Keratinocyte (primary cell): ENCODE measurements around the gene C1S. TPM values are rescaled to one million over a fixed set of nuclear protein-coding genes. Genes with fewer than 3 reads are reported as not detected.

ENCODE experiments used
- DNase-seq: peaks from one replicate; pipeline ENCODE4 v3.0.0-alpha.2; 2011; ENCODE audit warnings: low read depth, missing footprints, low spot score
- FAIRE-seq: peaks from 2 replicates; lab custom pipeline; 2011; peaks lifted over from hg19 to GRCh38; lab: Jason Lieb, UNC
- H2AFZ ChIP-seq: 2 replicates; pipeline ENCODE4 v1.6.0; 2012; ENCODE audit warnings: low read length, control low read depth, inconsistent platforms; ENCODE audit not compliant: control insufficient read depth
- H3K27ac ChIP-seq: 2 replicates; pipeline ENCODE4 v1.5.1; 2011; ENCODE audit warnings: low read length; ENCODE audit not compliant: control insufficient read depth, insufficient read depth
- H3K27me3 ChIP-seq: 3 replicates; pipeline ENCODE4 v1.6.0; 2011; ENCODE audit warnings: low read length; ENCODE audit not compliant: control insufficient read depth, insufficient read depth; ENCODE audit errors: extremely low read depth
- H3K36me3 ChIP-seq, 2 experiments: 2 replicates in 1 of 2; 3 replicates in 1 of 2; pipeline ENCODE4 v1.5.1; 2011; ENCODE audit warnings: low read length in 2 of 2, mild to moderate bottlenecking in 1 of 2; ENCODE audit not compliant: control insufficient read depth in 2 of 2, insufficient read depth in 2 of 2; ENCODE audit errors: extremely low read depth in 1 of 2
- H3K4me1 ChIP-seq: 3 replicates; pipeline ENCODE4 v1.5.1; 2011; ENCODE audit warnings: low read length; ENCODE audit not compliant: control insufficient read depth, insufficient read depth; ENCODE audit errors: extremely low read depth
- H3K4me2 ChIP-seq: 3 replicates; pipeline ENCODE4 v1.6.0; 2011; ENCODE audit warnings: low read depth, low read length; ENCODE audit not compliant: control insufficient read depth, insufficient read depth; ENCODE audit errors: extremely low read depth
- H3K4me3 ChIP-seq, 3 experiments: fragments of 200-600 bp in 1 of 3; sonication (generic) in 1 of 3; 2 replicates in 2 of 3; 3 replicates in 1 of 3; pipeline ENCODE4 v1.5.1; 2011 to 2016; ENCODE audit warnings: low read length in 3 of 3, mild to moderate bottlenecking in 3 of 3, control low read depth in 2 of 3, inconsistent platforms in 1 of 3, low read depth in 1 of 3, mixed read lengths in 1 of 3, mixed run types in 1 of 3, moderate library complexity in 1 of 3; ENCODE audit not compliant: control insufficient read depth in 2 of 3, insufficient read depth in 2 of 3; ENCODE audit errors: extremely low read depth in 1 of 3
- H3K79me2 ChIP-seq: 2 replicates; pipeline ENCODE4 v1.6.0; 2012; ENCODE audit warnings: low read length; ENCODE audit not compliant: control insufficient read depth, insufficient read depth
- H3K9ac ChIP-seq: 3 replicates; pipeline ENCODE4 v1.6.0; 2011; ENCODE audit warnings: low read length; ENCODE audit not compliant: control insufficient read depth, insufficient read depth; ENCODE audit errors: extremely low read depth
- H3K9me1 ChIP-seq: 3 replicates; pipeline ENCODE4 v1.6.0; 2011; ENCODE audit warnings: low read length; ENCODE audit not compliant: control insufficient read depth, insufficient read depth; ENCODE audit errors: extremely low read depth
- H3K9me3 ChIP-seq: 2 replicates; pipeline ENCODE4 v1.5.1; 2012; ENCODE audit warnings: low read depth, low read length; ENCODE audit not compliant: control insufficient read depth
- H4K20me1 ChIP-seq: 3 replicates; pipeline ENCODE4 v1.6.0; 2011; ENCODE audit warnings: low read length; ENCODE audit not compliant: control insufficient read depth, insufficient read depth; ENCODE audit errors: extremely low read depth
- EZH2 ChIP-seq: IDR thresholded peaks from one replicate; pipeline ENCODE4 v1.6.1; 2012; ENCODE audit warnings: inconsistent platforms, mild to moderate bottlenecking, low read length, moderate library complexity
- dilution Hi-C: fragments of 300-500 bp; cut with MboI; formaldehyde crosslinking; loops from one replicate; pipeline ENCODE4 v1.7.0; 2020; ENCODE audit warnings: low sequenced_read_pairs; ENCODE audit not compliant: extremely low pct_ligation_motif_present
- polyA plus RNA-seq, 5 experiments: library from polyadenylated mRNA; depleted of rRNA in 3 of 5; stranded (reverse) in 3 of 5; stranded (forward) in 1 of 5; unstranded in 1 of 5; fragments of >200 nt; gene quantifications; 1 replicate in 1 of 5; 2 replicates in 3 of 5; 3 replicates in 1 of 5; pipeline versions ENCODE4 v1.2.1 to v1.2.3, GENCODE V29; 2011 to 2012; ENCODE audit warnings: missing spikeins in 2 of 5, low read depth in 1 of 5, low replicate concordance in 1 of 5
- TF ChIP-seq, protein P1 (sequence below), 3 experiments: IDR thresholded peaks in 1 of 3; conservative IDR thresholded peaks in 1 of 3; optimal IDR thresholded peaks in 1 of 3; 2 replicates in 2 of 3; 3 replicates in 1 of 3; pipeline versions ENCODE3 to v1.5.1; 2011; ENCODE audit warnings: low read length in 3 of 3, mild to moderate bottlenecking in 3 of 3, moderate library complexity in 2 of 3, control low read depth in 1 of 3, inconsistent platforms in 1 of 3; ENCODE audit not compliant: insufficient read depth in 2 of 3; ENCODE audit errors: extremely low read depth in 1 of 3

C1S gene
- polyA plus RNA-seq, 1 donor (not counting 4 experiments of a cell fraction or from before 2014, with no cell fraction given), result 2.6 TPM

DNA sequence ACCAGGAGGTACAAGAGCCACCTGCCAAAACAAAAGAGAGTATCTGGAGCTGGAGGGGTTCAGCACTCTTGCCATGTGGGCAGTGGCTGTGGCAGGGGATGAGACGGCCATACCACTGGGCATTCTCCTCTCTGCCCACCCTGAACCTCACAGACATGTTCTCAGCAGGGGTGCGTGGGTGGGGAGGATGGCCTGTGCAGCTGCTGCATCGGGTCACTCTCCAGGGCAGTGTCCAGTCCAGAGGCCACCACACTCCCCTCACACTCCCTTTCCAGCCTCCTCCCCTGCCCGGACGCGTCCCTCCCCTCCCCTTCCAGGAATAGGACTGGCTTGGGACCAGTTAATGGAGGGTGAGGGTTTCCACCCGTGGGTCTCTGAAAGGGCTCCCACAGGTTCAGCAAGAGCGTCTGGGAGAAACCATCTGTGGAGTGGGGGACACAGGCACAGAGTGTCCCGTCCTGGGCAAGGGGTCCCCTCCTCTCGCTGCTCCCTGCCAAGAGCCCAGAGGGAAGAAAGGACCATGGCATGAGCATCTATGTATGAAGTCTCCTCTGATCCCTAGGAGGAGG lies 31.2 kb downstream of the C1S start:
- Histone ChIP-seq H3K79me2 (no peaks in the 10 kb centered on the region), H3K27ac (no peak overlapping the region), H3K36me3 (peaks cover 0 to 1% of the 10 kb centered on the region in 2 experiments), H3K4me1 (peaks cover 6% of the 10 kb centered on the region), H3K9me3 (no peaks in the 10 kb centered on the region), H3K9ac (peak overlapping the region; percentile 61), H3K4me2 (peak overlapping the region; percentile 79), H3K9me1 (no peaks in the 10 kb centered on the region), H2AFZ (peak overlapping the region; percentile 93), H3K4me3 (peak overlapping the region in 2 of 3 experiments; percentile 61 to 72), H3K27me3 (no peaks in the 10 kb centered on the region), H4K20me1 (no peaks in the 10 kb centered on the region)
- dilution Hi-C loops, result no loop called here
- no peak for TF ChIP-seq EZH2
- TF ChIP-seq, protein P1, sequence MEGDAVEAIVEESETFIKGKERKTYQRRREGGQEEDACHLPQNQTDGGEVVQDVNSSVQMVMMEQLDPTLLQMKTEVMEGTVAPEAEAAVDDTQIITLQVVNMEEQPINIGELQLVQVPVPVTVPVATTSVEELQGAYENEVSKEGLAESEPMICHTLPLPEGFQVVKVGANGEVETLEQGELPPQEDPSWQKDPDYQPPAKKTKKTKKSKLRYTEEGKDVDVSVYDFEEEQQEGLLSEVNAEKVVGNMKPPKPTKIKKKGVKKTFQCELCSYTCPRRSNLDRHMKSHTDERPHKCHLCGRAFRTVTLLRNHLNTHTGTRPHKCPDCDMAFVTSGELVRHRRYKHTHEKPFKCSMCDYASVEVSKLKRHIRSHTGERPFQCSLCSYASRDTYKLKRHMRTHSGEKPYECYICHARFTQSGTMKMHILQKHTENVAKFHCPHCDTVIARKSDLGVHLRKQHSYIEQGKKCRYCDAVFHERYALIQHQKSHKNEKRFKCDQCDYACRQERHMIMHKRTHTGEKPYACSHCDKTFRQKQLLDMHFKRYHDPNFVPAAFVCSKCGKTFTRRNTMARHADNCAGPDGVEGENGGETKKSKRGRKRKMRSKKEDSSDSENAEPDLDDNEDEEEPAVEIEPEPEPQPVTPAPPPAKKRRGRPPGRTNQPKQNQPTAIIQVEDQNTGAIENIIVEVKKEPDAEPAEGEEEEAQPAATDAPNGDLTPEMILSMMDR (optimal IDR thresholded peaks at IDR 0.05 in 1 of 3, IDR thresholded peaks at IDR 0.05 in 1 of 3, conservative IDR thresholded peaks at IDR 0.05 in 1 of 3; ENCODE audit: extremely low read depth in 1 of 3, insufficient read depth in 2 of 3, low read length in 3 of 3), result no peak
- FAIRE-seq, result no peak
- no peak for DNase-seq

DNA sequence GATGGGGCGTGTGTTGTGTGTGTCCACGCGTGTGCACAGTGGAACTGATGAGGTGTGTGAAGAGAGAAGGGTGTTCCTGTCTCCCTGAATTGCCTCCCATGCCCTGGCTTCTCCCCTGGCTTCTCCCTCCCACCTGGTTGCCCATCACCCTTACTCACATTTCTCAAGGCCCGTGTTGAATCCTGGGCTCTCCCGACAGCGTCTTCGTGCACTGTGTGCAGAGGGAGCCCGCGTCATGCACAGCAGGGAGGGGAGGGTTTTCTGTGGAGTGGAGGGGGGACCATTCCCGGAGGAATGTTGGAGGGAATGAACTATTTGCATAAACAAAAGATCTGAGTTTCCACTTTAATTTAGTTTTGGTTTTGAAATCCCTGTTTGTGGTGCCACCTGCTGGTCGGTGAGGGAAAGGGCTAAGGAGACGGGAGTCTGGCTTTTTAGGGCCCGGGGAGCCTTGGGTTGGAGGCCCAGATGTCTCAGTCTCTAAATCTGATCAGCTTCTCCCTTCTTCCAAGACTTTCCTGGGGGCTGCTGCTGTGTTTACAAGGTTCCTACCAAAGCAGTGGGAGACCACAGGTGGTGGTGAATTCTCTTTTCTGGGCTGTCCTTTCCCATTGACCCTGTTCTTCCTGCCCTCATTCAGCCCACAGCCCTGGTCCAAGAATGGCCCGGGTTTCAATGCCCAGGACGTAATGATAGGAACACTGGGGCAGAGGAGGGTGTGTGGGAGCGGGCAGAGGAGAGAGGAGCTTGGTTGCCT lies 31.9 kb downstream of the C1S start, which contains the start of gene C1R:
Gene C1R, minus strand, starts transcription at position 217 of the 757 bp plus-strand sequence. Its CDS starts 57 bp downstream, at position 160.
- Histone ChIP-seq H3K36me3 (peaks cover 0 to 2% of the 10 kb centered on the region in 2 experiments), H3K9me3 (no peaks in the 10 kb centered on the region), H3K79me2 (no peaks in the 10 kb centered on the region), H3K9me1 (no peaks in the 10 kb centered on the region), H3K9ac (peak within 1 kb of the TSS; percentile 61), H4K20me1 (no peaks in the 10 kb centered on the region), H2AFZ (peak within 1 kb of the TSS; percentile 93), H3K4me2 (peak within 1 kb of the TSS; percentile 79), H3K4me1 (peaks cover 6% of the 10 kb centered on the region), H3K27ac (no peak within 1 kb of the TSS), H3K4me3 (peak within 1 kb of the TSS in 2 of 3 experiments; percentile 61 to 72), H3K27me3 (no peaks in the 10 kb centered on the region)
- TF ChIP-seq, protein P1 (optimal IDR thresholded peaks at IDR 0.05 in 1 of 3, IDR thresholded peaks at IDR 0.05 in 1 of 3, conservative IDR thresholded peaks at IDR 0.05 in 1 of 3; ENCODE audit: extremely low read depth in 1 of 3, insufficient read depth in 2 of 3, low read length in 3 of 3), result peak; percentile 71 to 84 (median 77)
- no peak for TF ChIP-seq EZH2
- FAIRE-seq, result peak; percentile 62
- dilution Hi-C loops, result no loop called here
- no peak for DNase-seq
